ENCODE results near the gene ACTG1.
"Not testable (repeated sequence)": the region's sequence is repeated elsewhere in the genome, so short reads cannot be mapped to it uniquely, and the experiment has no call there.

Gene ACTG1

DNA sequence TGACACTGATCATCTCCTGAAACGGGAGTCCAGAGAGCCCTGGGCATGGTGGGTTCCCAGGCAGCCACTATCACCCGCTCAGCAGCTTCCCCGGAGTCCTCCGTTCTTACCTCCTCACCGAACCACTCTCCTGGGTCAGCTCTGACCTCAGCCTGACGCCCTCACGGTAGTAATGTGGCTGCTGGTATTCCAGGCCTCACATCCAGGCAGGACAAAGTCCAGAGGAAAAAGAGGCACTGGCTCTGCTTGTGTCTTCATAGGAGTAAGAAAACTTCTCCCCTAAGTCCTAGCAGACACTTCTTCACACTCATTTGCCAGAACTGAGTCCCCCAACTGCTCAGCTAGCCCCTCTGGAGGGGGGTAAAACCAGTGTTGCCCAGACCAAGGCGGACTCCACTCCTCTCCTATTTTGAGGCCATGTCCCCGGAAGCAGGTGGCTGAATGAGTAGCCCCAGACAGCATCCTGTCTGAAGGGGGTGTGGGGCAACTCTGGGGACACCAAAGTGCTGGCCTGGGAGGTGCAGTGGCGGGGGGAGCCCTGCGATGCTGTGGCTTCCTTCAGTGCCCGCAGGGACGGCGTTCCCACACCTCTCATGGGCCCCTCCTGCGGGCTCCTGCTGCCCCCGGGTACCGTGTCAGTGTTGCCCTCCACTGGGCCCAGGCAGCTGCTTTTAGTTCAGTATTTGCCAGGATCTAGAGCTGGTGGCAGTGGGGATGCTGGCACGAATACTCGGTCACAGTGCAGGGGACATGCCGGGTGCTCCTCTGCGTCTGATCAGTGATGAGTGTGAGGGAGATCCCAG is 20.9 kb upstream of the ACTG1 start:
- Histone ChIP-seq H4K91ac (ENCODE audit: low read length) (no peak overlapping the region), H2BK120ac (ENCODE audit: low read depth, low read length) (no peak overlapping the region), H3K4me1 (ENCODE audit: control insufficient read depth, insufficient read depth, low read depth, low read length) (peaks cover 19% of the 10 kb centered on the region), H2AFZ (ENCODE audit: low read depth, low read length) (no peak overlapping the region), H3K14ac (ENCODE audit: low read length in 2 of 2) (no peak overlapping the region), H2AK5ac (ENCODE audit: low read length, severe bottlenecking) (no peak overlapping the region), H3K9me3 (ENCODE audit: control insufficient read depth, low read length) (no peaks in the 10 kb centered on the region), H2BK12ac (ENCODE audit: low read length in 2 of 2) (no peak overlapping the region), H2BK15ac (ENCODE audit: low read depth, poor library complexity, severe bottlenecking) (no peak overlapping the region), H3K79me1 (replicated peaks; ENCODE audit: low read length, poor library complexity, severe bottlenecking) (no peaks in the 10 kb centered on the region), H3K4ac (ENCODE audit: low read depth in 1 of 2, low read length in 2 of 2) (no peak overlapping the region), H3K27me3 (ENCODE audit: control insufficient read depth in 1 of 2, insufficient read depth in 1 of 2, low read length in 2 of 2) (peaks cover 20 to 55% of the 10 kb centered on the region in 2 experiments), H3K4me2 (ENCODE audit: low read length, poor library complexity, severe bottlenecking) (no peak overlapping the region), H3K9ac (ENCODE audit: low read length) (no peak overlapping the region), H3K4me3 (ENCODE audit: insufficient read depth in 1 of 2, low read depth in 1 of 2, low read length in 2 of 2) (no peak overlapping the region), H2BK5ac (ENCODE audit: low read depth, low read length, poor library complexity, severe bottlenecking) (no peak overlapping the region), H3K27ac (ENCODE audit: low read length, poor library complexity, severe bottlenecking) (no peak overlapping the region), H4K8ac (ENCODE audit: low read length) (no peak overlapping the region), H3K18ac (ENCODE audit: low read depth in 1 of 2, low read length in 2 of 2) (no peak overlapping the region), H3K23ac (ENCODE audit: low read length in 2 of 2) (no peak overlapping the region), H3K36me3 (ENCODE audit: control insufficient read depth in 1 of 2, insufficient read depth in 2 of 2, low read depth in 1 of 2, low read length in 2 of 2) (peaks cover 8 to 12% of the 10 kb centered on the region in 2 experiments)
- 86% methylated on average over 21 of the region's 21 CpGs for whole genome bisulfite sequencing
- no peak for DNase-seq

DNA sequence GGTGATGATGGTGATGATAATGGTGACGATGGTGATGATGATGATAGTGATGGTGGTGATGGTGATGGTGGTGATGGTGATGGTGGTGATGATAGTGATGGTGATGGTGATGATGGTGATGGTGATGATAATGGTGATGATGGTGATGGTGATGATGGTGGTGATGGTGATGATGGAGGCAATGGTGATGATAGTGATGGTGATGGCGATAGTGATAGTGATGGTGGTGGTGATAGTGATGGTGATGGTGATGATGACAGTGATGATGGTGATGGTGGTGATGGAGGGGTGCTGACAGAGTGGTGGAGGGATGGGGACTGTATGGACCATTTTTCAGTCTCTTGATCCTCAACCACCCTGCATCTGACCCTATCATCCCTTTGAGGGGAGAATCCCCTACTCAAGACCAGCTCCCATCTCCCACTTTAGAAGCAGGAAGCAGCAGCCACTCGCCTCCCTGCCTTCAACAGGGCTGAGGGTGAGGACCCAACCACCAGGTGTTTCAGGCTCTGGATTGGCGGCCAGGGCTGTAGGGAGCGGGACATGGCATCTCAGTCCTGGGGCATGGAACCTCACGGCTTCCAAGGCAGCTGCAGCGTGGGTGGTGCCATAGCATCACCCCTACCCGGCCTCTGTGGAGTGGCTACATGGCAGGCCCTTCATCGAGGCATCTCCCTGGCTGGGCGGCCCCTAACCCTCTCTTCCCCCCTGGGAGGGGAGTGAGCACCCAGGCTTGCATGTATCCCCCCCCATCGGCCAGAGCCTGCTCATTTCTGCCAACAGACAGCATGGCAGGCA is 20.1 kb upstream of the ACTG1 start:
- Histone ChIP-seq H2AK5ac (ENCODE audit: low read length, severe bottlenecking) (no peak overlapping the region), H3K14ac (ENCODE audit: low read length in 2 of 2) (no peak overlapping the region), H3K27me3 (ENCODE audit: control insufficient read depth in 1 of 2, insufficient read depth in 1 of 2, low read length in 2 of 2) (peaks cover 20 to 58% of the 10 kb centered on the region in 2 experiments), H2AFZ (ENCODE audit: low read depth, low read length) (no peak overlapping the region), H3K79me1 (replicated peaks; ENCODE audit: low read length, poor library complexity, severe bottlenecking) (no peaks in the 10 kb centered on the region), H3K9ac (ENCODE audit: low read length) (no peak overlapping the region), H3K4me3 (ENCODE audit: insufficient read depth in 1 of 2, low read depth in 1 of 2, low read length in 2 of 2) (no peak overlapping the region), H3K4ac (ENCODE audit: low read depth in 1 of 2, low read length in 2 of 2) (no peak overlapping the region), H2BK15ac (ENCODE audit: low read depth, poor library complexity, severe bottlenecking) (no peak overlapping the region), H3K36me3 (ENCODE audit: control insufficient read depth in 1 of 2, insufficient read depth in 2 of 2, low read depth in 1 of 2, low read length in 2 of 2) (peaks cover 0 to 4% of the 10 kb centered on the region in 2 experiments), H3K4me1 (ENCODE audit: control insufficient read depth, insufficient read depth, low read depth, low read length) (peaks cover 15% of the 10 kb centered on the region), H2BK5ac (ENCODE audit: low read depth, low read length, poor library complexity, severe bottlenecking) (no peak overlapping the region), H3K9me3 (ENCODE audit: control insufficient read depth, low read length) (no peaks in the 10 kb centered on the region), H2BK12ac (ENCODE audit: low read length in 2 of 2) (no peak overlapping the region), H3K27ac (ENCODE audit: low read length, poor library complexity, severe bottlenecking) (no peak overlapping the region), H3K18ac (ENCODE audit: low read depth in 1 of 2, low read length in 2 of 2) (no peak overlapping the region), H2BK120ac (ENCODE audit: low read depth, low read length) (no peak overlapping the region), H3K4me2 (ENCODE audit: low read length, poor library complexity, severe bottlenecking) (no peak overlapping the region), H4K91ac (ENCODE audit: low read length) (no peak overlapping the region), H4K8ac (ENCODE audit: low read length) (no peak overlapping the region), H3K23ac (ENCODE audit: low read length in 2 of 2) (no peak overlapping the region)
- DNase-seq, result no peak
- 91% methylated on average over 11 of the region's 11 CpGs for WGBS

DNA sequence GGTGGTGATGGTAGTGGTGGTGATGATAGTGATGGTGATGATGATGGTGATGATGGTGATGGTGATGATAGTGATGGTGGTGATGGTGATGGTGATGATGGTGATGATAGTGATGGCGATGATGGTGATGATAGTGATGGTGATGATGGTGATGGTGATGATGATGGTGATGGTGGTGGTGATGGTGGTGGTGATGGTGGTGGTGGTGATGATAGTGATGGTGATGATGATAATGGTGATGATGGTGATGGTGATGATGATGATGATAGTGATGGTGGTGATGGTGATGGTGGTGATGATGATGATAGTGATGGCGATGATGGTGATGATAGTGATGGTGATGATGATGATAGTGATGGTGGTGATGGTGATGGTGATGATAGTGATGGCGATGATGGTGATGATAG is 19.4 kb upstream of the ACTG1 start:
- H3K27ac ChIP-seq (ENCODE audit: low read length, poor library complexity, severe bottlenecking); H3K23ac ChIP-seq (ENCODE audit: low read length in 2 of 2); H2BK5ac ChIP-seq (ENCODE audit: low read depth, low read length, poor library complexity, severe bottlenecking); H4K91ac ChIP-seq (ENCODE audit: low read length); H3K9ac ChIP-seq (ENCODE audit: low read length); H3K4me1 ChIP-seq (ENCODE audit: control insufficient read depth, insufficient read depth, low read depth, low read length); H3K79me1 ChIP-seq (replicated peaks; ENCODE audit: low read length, poor library complexity, severe bottlenecking); H3K14ac ChIP-seq (ENCODE audit: low read length in 2 of 2); H3K18ac ChIP-seq (ENCODE audit: low read depth in 1 of 2, low read length in 2 of 2); H2BK120ac ChIP-seq (ENCODE audit: low read depth, low read length); H3K36me3 ChIP-seq (ENCODE audit: control insufficient read depth in 1 of 2, insufficient read depth in 2 of 2, low read depth in 1 of 2, low read length in 2 of 2); H3K4me2 ChIP-seq (ENCODE audit: low read length, poor library complexity, severe bottlenecking); DNase-seq; H2AFZ ChIP-seq (ENCODE audit: low read depth, low read length); H3K4ac ChIP-seq (ENCODE audit: low read depth in 1 of 2, low read length in 2 of 2); H3K9me3 ChIP-seq (ENCODE audit: control insufficient read depth, low read length); H3K4me3 ChIP-seq (ENCODE audit: insufficient read depth in 1 of 2, low read depth in 1 of 2, low read length in 2 of 2); H2BK12ac ChIP-seq (ENCODE audit: low read length in 2 of 2); H4K8ac ChIP-seq (ENCODE audit: low read length); H2BK15ac ChIP-seq (ENCODE audit: low read depth, poor library complexity, severe bottlenecking); H2AK5ac ChIP-seq (ENCODE audit: low read length, severe bottlenecking): not testable (repeated sequence)
- peaks cover 14 to 59% of the 10 kb centered on the region in 2 experiments for H3K27me3 ChIP-seq (ENCODE audit: control insufficient read depth in 1 of 2, insufficient read depth in 1 of 2, low read length in 2 of 2)
- 97% methylated on average over 3 of the region's 3 CpGs for WGBS

DNA sequence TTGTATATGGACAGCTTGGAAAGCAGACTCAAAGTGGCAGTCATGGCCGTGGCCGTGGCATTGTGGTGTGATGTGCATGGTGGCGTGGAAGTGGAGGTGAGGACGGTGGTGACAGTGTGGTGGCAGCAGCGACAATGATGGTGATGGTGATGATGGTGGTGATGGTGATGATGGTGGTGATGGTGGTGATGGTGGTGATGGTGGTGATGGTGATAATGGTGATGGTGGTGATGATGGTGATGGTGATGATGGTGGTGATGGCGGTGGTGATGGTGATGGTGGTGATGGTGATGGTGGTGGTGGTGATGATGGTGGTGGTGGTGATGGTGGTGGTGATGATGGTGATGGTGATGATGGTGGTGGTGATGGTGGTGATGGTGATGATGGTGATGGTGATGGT is 18.4 kb upstream of the ACTG1 start:
- H2BK120ac ChIP-seq (ENCODE audit: low read depth, low read length); H3K4me3 ChIP-seq (ENCODE audit: insufficient read depth in 1 of 2, low read depth in 1 of 2, low read length in 2 of 2); H2BK12ac ChIP-seq (ENCODE audit: low read length in 2 of 2); H3K27ac ChIP-seq (ENCODE audit: low read length, poor library complexity, severe bottlenecking); H3K36me3 ChIP-seq (ENCODE audit: control insufficient read depth in 1 of 2, insufficient read depth in 2 of 2, low read depth in 1 of 2, low read length in 2 of 2); H4K8ac ChIP-seq (ENCODE audit: low read length); H3K4me1 ChIP-seq (ENCODE audit: control insufficient read depth, insufficient read depth, low read depth, low read length); H4K91ac ChIP-seq (ENCODE audit: low read length); H3K23ac ChIP-seq (ENCODE audit: low read length in 2 of 2); H2BK5ac ChIP-seq (ENCODE audit: low read depth, low read length, poor library complexity, severe bottlenecking); H3K79me1 ChIP-seq (replicated peaks; ENCODE audit: low read length, poor library complexity, severe bottlenecking); DNase-seq; H3K9me3 ChIP-seq (ENCODE audit: control insufficient read depth, low read length); H3K4ac ChIP-seq (ENCODE audit: low read depth in 1 of 2, low read length in 2 of 2); H3K4me2 ChIP-seq (ENCODE audit: low read length, poor library complexity, severe bottlenecking); H3K9ac ChIP-seq (ENCODE audit: low read length); H2AK5ac ChIP-seq (ENCODE audit: low read length, severe bottlenecking); H3K14ac ChIP-seq (ENCODE audit: low read length in 2 of 2); H2BK15ac ChIP-seq (ENCODE audit: low read depth, poor library complexity, severe bottlenecking); H3K18ac ChIP-seq (ENCODE audit: low read depth in 1 of 2, low read length in 2 of 2); H2AFZ ChIP-seq (ENCODE audit: low read depth, low read length): not testable (repeated sequence)
- peaks cover 7 to 56% of the 10 kb centered on the region in 2 experiments for H3K27me3 ChIP-seq (ENCODE audit: control insufficient read depth in 1 of 2, insufficient read depth in 1 of 2, low read length in 2 of 2)
- 84% methylated on average over 6 of the region's 6 CpGs for WGBS

Data from mesenchymal stem cell (in vitro differentiated cells and primary cell).